Fibroblast of skin of right quadriceps (primary cell): Measurements from ENCODE around the gene NEK8.
A peak's percentile ranks its signal among the peaks of the same experiment; 100 is the strongest.
"Not testable (repeated sequence)": the region's sequence is repeated elsewhere in the genome, so short reads cannot be mapped to it uniquely, and the experiment has no call there.

ENCODE experiments used
- DNase-seq: peaks from one replicate; pipeline ENCODE4 v3.0.0-alpha.2; 2013

Gene NEK8

GRCh38 chr17:28726226-28726626 lies 2.4 kb upstream of the NEK8 start, which contains the start of gene TLCD1:
Gene TLCD1 (minus strand): TSS chr17:28726233. CDS start chr17:28726097, 136 bp downstream.
- peak; percentile 62 for DNase-seq

DNA sequence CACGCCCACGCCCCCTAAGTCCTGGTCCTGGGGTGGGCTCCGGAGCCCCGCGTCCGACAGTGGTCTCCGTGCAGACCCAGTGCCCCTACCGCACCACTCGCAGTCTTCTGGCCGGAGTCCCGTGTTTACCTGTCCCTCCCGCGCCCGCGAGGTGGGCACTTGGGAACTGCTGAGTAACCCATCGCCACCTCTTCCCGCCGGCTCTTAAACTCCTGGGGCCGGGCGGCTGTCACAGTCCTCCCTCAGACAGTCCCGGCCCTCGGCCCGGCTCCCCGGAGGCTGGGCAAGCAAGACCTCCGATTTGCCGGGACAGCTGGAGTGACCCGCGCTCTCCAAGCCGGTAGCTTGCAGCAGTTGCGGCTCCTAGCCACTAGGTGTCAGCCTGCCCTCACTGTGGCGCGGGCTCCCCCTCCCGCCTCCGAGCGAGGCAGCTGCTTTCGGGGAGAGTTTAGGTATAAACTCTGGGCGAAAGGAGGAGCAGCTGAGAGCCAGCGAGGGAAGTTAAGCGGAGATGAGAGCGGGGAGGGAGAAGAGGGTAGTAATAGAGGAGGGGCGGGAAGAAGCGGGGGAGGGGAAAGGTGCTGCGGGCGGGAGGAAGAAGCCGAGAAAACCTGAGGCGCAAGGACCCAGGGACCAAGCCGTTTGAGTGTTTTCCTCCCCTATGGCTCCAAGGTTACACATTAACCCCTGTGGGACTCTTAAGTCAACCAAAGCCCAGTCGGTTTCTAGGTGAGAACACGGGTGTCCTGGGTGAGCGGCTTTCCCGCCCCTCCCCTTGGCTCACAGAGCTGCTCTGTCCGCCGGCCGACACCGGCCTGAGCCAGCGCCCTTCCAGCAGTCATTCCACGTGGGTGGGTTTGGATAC lies 1.7 kb upstream of the NEK8 start:
- DNase-seq: peak; percentile 94

GRCh38 chr17:28729950-28730330 lies 1.4 kb downstream of the NEK8 start:
- no peak for DNase-seq

DNA sequence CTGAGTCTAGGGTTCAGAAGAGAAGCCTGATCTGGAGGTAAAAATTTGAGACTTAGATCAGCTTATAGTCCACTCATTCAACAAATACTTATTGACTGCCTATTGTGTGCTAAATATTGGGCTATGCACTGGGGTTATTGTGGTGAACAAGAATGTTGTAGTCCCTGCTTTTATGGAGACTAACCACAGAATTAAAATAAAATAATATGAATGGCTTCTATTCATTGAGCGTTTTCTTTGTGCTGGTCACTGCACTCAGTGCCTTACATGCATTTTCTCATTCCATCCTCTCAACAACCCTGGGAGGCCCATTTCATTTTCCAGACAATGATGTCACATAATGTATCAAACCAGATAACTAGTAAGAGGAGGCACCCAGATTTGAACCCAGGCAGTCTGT lies 4.8 kb downstream of the NEK8 start:
- no peak for DNase-seq

- DNase-seq: no peak
These were observed 6.2 kb downstream of the NEK8 start for GRCh38 chr17:28734712-28735241.

- DNase-seq: no peak
These were observed 6.7 kb downstream of the NEK8 start for GRCh38 chr17:28735242-28735722.

GRCh38 chr17:28735913-28736769 lies 7.6 kb downstream of the NEK8 start:
- not testable (repeated sequence) for DNase-seq

- DNase-seq: no peak
These were observed 8.7 kb downstream of the NEK8 start for GRCh38 chr17:28737316-28737715.

- DNase-seq: no peak
These were observed 9.4 kb downstream of the NEK8 start for GRCh38 chr17:28737770-28738679.

- no peak for DNase-seq
These were observed 10.2 kb downstream of the NEK8 start for GRCh38 chr17:28738680-28739384.

DNA sequence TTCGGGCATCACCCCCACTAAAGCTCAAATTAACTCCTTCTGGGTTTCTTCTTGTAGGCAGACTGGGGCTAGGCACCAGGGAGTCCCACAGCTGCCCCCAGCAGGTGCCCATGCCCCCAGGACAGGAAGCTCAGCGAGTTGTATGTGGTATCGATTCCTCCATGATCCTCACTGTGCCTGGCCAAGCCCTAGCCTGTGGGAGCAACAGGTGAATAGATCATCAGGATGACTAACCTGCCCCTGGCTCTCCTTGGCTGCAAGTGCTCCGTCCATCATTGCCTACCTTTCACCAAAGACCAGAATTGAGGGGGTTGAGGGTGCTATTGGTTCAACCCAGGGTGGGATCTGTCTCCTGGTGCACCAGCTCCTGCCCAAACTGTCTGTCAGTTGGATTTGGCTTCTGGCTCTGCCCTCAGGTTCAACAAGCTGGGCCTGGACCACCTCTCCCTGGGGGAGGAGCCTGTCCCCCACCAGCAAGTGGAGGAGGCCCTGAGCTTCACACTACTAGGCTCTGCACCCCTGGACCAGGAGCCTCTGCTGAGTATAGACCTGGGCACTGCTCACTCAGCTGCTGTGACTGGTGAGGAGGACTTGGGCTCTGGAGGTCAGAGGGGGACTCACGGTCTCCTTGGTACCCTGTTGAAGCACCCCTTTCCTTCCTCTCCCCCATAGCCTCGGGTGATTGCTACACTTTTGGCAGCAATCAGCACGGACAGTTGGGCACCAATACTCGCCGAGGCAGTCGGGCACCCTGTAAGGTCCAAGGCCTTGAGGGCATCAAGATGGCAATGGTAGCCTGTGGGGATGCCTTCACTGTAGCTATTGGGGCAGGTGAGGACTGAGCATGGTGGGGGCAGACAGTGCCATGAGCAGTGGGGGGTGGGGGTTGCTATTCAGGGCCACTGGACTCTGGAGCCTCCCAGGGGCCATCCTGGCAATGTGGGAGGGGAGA lies 12.1 kb downstream of the NEK8 start:
- DNase-seq: no peak

- DNase-seq: no peak
These were observed 13.1 kb downstream of the NEK8 start for GRCh38 chr17:28741358-28742349.

DNA sequence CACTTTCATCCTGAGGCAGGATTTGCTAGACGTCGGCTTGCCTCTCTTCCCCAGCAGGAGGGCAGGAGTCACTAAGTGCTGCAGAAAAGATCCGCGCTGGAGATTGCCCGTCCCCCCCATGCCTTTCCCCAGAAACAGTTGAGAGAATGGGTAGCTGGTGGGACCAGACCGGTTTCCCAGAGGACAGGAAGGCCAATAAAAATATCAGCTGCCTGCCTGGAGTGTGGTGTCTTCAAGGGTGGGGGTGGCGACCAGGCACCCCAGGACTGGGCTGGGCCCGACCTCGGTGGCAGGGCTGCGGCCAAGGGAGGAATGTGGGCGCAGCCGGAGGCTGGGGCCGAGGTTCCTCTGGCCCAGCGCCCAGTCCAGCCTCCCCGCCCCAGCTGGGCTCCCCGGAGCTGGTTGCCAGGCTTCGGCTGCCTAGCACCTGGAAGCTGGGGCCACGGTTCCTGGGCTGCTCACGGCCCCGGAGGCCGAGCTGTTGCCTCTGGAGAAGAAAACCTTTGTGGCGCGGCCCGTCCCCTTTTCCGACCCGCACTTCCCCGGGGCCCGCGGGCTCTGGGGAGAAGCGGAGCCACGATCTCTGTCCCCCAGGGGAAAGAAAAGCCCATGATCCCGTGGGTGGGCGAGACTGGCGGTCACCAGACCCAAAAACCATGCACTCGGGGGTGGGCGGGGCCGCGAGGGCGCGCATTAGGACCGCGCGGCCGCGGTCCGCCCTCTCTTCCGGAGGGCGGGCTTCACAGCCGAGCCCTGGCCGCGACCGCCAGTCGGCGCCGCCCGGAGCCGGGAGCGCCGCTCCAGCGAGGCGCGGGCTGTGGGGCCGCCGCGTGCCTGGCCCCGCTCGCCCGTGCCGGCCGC lies 14.9 kb downstream of the NEK8 start, which contains the start of gene TRAF4:
TSS of gene TRAF4 (plus strand) at position 769 of the 861 bp plus-strand sequence. CDS start 102 bp downstream, outside the sequence.
- DNase-seq: peak; percentile 80

DNA sequence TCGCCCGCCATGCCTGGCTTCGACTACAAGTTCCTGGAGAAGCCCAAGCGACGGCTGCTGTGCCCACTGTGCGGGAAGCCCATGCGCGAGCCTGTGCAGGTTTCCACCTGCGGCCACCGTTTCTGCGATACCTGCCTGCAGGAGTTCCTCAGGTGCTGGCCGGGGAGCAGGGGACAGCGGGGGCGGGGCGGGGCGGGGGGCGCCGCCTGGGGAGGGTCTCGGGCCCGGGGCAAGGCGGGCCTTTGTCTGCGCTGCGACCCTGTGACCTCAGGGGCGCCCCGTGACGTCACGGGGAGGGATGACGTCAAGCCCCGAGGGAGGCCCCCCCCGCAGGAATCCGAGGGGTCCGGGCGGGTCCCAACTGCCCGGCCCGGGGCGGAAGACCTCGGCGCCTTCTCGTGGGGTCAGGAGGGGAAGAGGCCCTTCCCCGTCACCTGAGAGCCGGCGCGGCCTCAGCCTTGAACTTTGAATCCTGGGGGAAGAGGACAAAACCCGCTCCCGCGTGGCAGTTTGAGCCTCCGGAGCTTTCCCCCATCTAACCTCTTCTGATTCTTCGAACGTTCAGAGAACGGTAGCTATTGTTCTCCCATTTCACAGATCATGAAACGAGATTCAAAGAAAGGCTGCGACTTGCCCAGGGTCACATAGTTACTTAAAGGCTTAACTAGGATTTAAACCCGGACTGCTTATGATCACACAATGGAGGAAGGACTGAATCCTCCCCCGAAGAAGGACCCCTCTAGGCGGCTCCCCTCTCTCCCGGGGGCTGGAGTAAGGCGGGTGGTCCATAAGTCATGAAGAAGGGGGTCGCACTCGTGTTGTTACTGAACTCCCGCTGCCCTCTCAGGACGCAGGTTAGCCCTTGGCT lies 15.8 kb downstream of the NEK8 start:
- DNase-seq: peak; percentile 62

DNA sequence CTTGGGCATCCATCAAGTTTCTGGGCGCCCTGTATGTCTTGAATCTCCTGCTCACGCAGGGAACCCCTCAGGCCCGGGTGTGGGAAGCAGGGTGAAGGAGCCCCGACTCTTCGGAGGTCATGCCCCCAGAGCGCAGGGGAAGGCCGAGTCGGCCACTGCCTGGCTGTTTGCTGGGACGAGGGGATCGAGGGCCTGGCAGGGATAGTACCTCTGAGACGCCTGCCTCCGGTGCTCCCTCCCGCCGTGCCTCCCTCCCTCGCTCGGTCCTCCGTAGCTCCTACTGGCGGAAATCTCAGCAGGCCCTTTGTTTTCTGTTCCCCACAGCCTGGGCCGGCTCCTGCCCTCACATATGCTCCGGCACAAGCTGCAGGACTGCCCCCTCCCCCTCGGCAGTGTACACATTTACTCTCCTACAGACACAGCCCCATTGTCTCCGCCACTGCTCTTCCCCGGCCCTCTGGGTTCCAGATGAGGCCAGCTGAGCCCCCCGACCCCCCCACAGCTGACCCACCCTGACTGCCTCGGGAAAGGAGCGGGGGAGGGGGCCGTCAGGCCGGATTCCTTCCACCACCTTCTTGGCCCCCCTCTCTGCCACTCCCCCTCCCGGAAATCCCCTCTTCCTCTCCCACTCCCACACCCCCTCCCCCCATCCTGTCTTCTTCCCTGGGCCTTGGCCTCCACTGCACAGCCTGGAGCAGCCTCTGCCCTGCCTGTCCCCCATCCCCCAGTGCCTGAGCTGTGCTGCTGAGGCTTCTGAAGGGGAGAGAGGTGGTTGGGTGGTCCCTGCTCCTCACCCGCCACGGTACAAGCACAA lies 16.6 kb downstream of the NEK8 start:
- DNase-seq: peak; percentile 58
